ENCODE measurements around the gene IL1RAPL1.
"Not testable (repeated sequence)": the region's sequence is repeated elsewhere in the genome, so short reads cannot be mapped to it uniquely, and the experiment has no call there.

The IL1RAPL1 gene

GRCh38 chrX:29269390-29269789 lies 682.1 kb downstream of the IL1RAPL1 start:
- no peak for DNase-seq (ENCODE audit: low read depth)

GRCh38 chrX:29274517-29274916 lies 687.3 kb downstream of the IL1RAPL1 start:
- no peak for DNase-seq (ENCODE audit: low read depth)

- DNase-seq (ENCODE audit: low read depth), result no peak
Observed at GRCh38 chrX:29275928-29276327, 688.7 kb downstream of the IL1RAPL1 start.

GRCh38 chrX:29281078-29281742 lies 694.0 kb downstream of the IL1RAPL1 start:
- no peak for DNase-seq (ENCODE audit: low read depth)

- DNase-seq (ENCODE audit: low read depth), result no peak
Observed at GRCh38 chrX:29285664-29286063, 698.4 kb downstream of the IL1RAPL1 start.

- DNase-seq (ENCODE audit: low read depth), result no peak
Observed at GRCh38 chrX:29295987-29296680, 708.9 kb downstream of the IL1RAPL1 start.

- no peak for DNase-seq (ENCODE audit: low read depth)
Observed at GRCh38 chrX:29297171-29297800, 710.0 kb downstream of the IL1RAPL1 start.

- no peak for DNase-seq (ENCODE audit: low read depth)
Observed at GRCh38 chrX:29299684-29300083, 712.4 kb downstream of the IL1RAPL1 start.

GRCh38 chrX:29308726-29309125 lies 721.5 kb downstream of the IL1RAPL1 start:
- DNase-seq (ENCODE audit: low read depth), result no peak

- no peak for DNase-seq (ENCODE audit: low read depth)
Observed at GRCh38 chrX:29315931-29316330, 728.7 kb downstream of the IL1RAPL1 start.

- DNase-seq (ENCODE audit: low read depth), result no peak
Observed at GRCh38 chrX:29318012-29318411, 730.8 kb downstream of the IL1RAPL1 start.

GRCh38 chrX:29332429-29332828 lies 745.2 kb downstream of the IL1RAPL1 start:
- not testable (repeated sequence) for DNase-seq (ENCODE audit: low read depth)

GRCh38 chrX:29333091-29333490 lies 745.8 kb downstream of the IL1RAPL1 start:
- not testable (repeated sequence) for DNase-seq (ENCODE audit: low read depth)

GRCh38 chrX:29348288-29348687 lies 761.0 kb downstream of the IL1RAPL1 start:
- DNase-seq (ENCODE audit: low read depth), result no peak

- DNase-seq (ENCODE audit: low read depth), result no peak
Observed at GRCh38 chrX:29359276-29359675, 772.0 kb downstream of the IL1RAPL1 start.

- DNase-seq (ENCODE audit: low read depth), result not testable (repeated sequence)
Observed at GRCh38 chrX:29374765-29375164, 787.5 kb downstream of the IL1RAPL1 start.

- no peak for DNase-seq (ENCODE audit: low read depth)
Observed at GRCh38 chrX:29376584-29376983, 789.3 kb downstream of the IL1RAPL1 start.

- no peak for DNase-seq (ENCODE audit: low read depth)
Observed at GRCh38 chrX:29382811-29383210, 795.6 kb downstream of the IL1RAPL1 start.

GRCh38 chrX:29388509-29388908 lies 801.3 kb downstream of the IL1RAPL1 start:
- DNase-seq (ENCODE audit: low read depth), result no peak

- no peak for DNase-seq (ENCODE audit: low read depth)
Observed at GRCh38 chrX:29397506-29397905, 810.3 kb downstream of the IL1RAPL1 start.

- DNase-seq (ENCODE audit: low read depth), result no peak
Observed at GRCh38 chrX:29407357-29407756, 820.1 kb downstream of the IL1RAPL1 start.

- no peak for DNase-seq (ENCODE audit: low read depth)
Observed at GRCh38 chrX:29419774-29420553, 832.7 kb downstream of the IL1RAPL1 start.
